Stimulated activated CD8-positive, alpha-beta memory T cell treated with anti-CD3 and anti-CD28 coated beads, Interleukin-15, amount 100 ng/mL, for 4 hours (primary cell): ENCODE data around the gene CBR4.
"Not testable (repeated sequence)": the region's sequence is repeated elsewhere in the genome, so short reads cannot be mapped to it uniquely, and the experiment has no call there.

Source experiments
- DNase-seq, 2 donors: peaks; one replicate each; pipeline ENCODE4 v3.0.0-alpha.2; 2020; ENCODE audit warnings: low read depth in 2 of 2

CBR4 gene

GRCh38 chr4:169010125-169011023, at the start of gene CBR4:
TSS of gene CBR4 (minus strand) at chr4:169010255. CDS start at chr4:169010089, 166 bp downstream.
- DNase-seq = peak; percentile 90 to 94

- DNase-seq = no peak
Measured at GRCh38 chr4:169059306-169060211, 49.5 kb upstream of the CBR4 start.

GRCh38 chr4:169058312-169058711, 48.3 kb upstream of the CBR4 start:
- DNase-seq = no peak

GRCh38 chr4:169054879-169055278, 44.8 kb upstream of the CBR4 start:
- DNase-seq = no peak

GRCh38 chr4:169052594-169052945, 42.5 kb upstream of the CBR4 start:
- no peak for DNase-seq

GRCh38 chr4:169051761-169052593, 41.9 kb upstream of the CBR4 start:
- DNase-seq = no peak

- DNase-seq = no peak
Measured at GRCh38 chr4:169050881-169051760, 41.1 kb upstream of the CBR4 start.

GRCh38 chr4:169050284-169050683, 40.2 kb upstream of the CBR4 start:
- DNase-seq = no peak

- DNase-seq = no peak
Measured at GRCh38 chr4:169048868-169049414, 38.9 kb upstream of the CBR4 start.

- no peak for DNase-seq
Measured at GRCh38 chr4:169047956-169048355, 37.9 kb upstream of the CBR4 start.

- no peak for DNase-seq
Measured at GRCh38 chr4:169045862-169046584, 36.0 kb upstream of the CBR4 start.

GRCh38 chr4:169044714-169045447, 34.8 kb upstream of the CBR4 start:
- DNase-seq = no peak

GRCh38 chr4:169042608-169043007, 32.6 kb upstream of the CBR4 start:
- no peak for DNase-seq

GRCh38 chr4:169040559-169041261, 30.7 kb upstream of the CBR4 start:
- DNase-seq = no peak

- DNase-seq = no peak
Measured at GRCh38 chr4:169039251-169039954, 29.3 kb upstream of the CBR4 start.

GRCh38 chr4:169037506-169037905, 27.5 kb upstream of the CBR4 start:
- no peak for DNase-seq

GRCh38 chr4:169035871-169036620, 26.0 kb upstream of the CBR4 start:
- DNase-seq = not testable (repeated sequence)
